ENCODE measurements around the gene REPS1.

The REPS1 gene

GRCh38 chr6:139007428-139007827, 19.4 kb upstream of the REPS1 start:
- TF ChIP-seq ZNF837 (tag by site-specific recombination; IDR thresholded peaks at IDR 0.05) (no peak), ZSCAN30 (tag by site-specific recombination; IDR thresholded peaks at IDR 0.05) (no peak), ZNF677 (tag by site-specific recombination; IDR thresholded peaks at IDR 0.05) (no peak)
- CTCF ChIA-PET = no interaction called here
- Histone ChIP-seq H3K4me1 (ENCODE audit: control insufficient read depth, insufficient read depth, low read length) (no peaks in the 10 kb centered on the region), H3K36me3 (ENCODE audit: control insufficient read depth in 2 of 2, insufficient read depth in 1 of 2, low read length in 2 of 2) (no peaks in the 10 kb centered on the region), H3K9me3 (ENCODE audit: control insufficient read depth, insufficient read depth, low read depth, low read length) (no peaks in the 10 kb centered on the region), H3K27ac (ENCODE audit: extremely low read depth, low read depth, low read length) (no peak overlapping the region), H3K4me3 (ENCODE audit: low read depth, low read length) (no peak overlapping the region)
- POLR2A ChIA-PET = no interaction called here

- CTCF ChIA-PET = interaction anchor here (1.0 kb wide), 1 partner anchor 18 kb away, joined by 4 read pairs; the partner anchor contains the start of gene REPS1
- Histone ChIP-seq H3K9me3 (ENCODE audit: control insufficient read depth, insufficient read depth, low read depth, low read length) (no peaks in the 10 kb centered on the region), H3K4me1 (ENCODE audit: control insufficient read depth, insufficient read depth, low read length) (no peaks in the 10 kb centered on the region), H3K27ac (ENCODE audit: extremely low read depth, low read depth, low read length) (no peak overlapping the region), H3K4me3 (ENCODE audit: low read depth, low read length) (no peak overlapping the region), H3K36me3 (ENCODE audit: control insufficient read depth in 2 of 2, insufficient read depth in 1 of 2, low read length in 2 of 2) (no peaks in the 10 kb centered on the region)
- POLR2A ChIA-PET = no interaction called here
- TF ChIP-seq ZNF366 (tag by site-specific recombination; conservative IDR thresholded peaks at IDR 0.05) = no peak
- TF ChIP-seq INSM2 (tag by site-specific recombination; IDR thresholded peaks at IDR 0.05) = no peak
- no peak for TF ChIP-seq ZNF184 (tag by site-specific recombination; IDR thresholded peaks at IDR 0.05)
- TF ChIP-seq ZNF280D (tag by site-specific recombination; IDR thresholded peaks at IDR 0.05) = no peak
- no peak for TF ChIP-seq ZNF133 (tag by site-specific recombination; IDR thresholded peaks at IDR 0.05)
- no peak for TF ChIP-seq ZNF157 (tag by site-specific recombination; IDR thresholded peaks at IDR 0.05)
- no peak for TF ChIP-seq ZNF658 (tag by site-specific recombination; IDR thresholded peaks at IDR 0.05)
- no peak for TF ChIP-seq ZNF221 (tag by site-specific recombination; IDR thresholded peaks at IDR 0.05; ENCODE audit: borderline replicate concordance)
- TF ChIP-seq, protein P1, sequence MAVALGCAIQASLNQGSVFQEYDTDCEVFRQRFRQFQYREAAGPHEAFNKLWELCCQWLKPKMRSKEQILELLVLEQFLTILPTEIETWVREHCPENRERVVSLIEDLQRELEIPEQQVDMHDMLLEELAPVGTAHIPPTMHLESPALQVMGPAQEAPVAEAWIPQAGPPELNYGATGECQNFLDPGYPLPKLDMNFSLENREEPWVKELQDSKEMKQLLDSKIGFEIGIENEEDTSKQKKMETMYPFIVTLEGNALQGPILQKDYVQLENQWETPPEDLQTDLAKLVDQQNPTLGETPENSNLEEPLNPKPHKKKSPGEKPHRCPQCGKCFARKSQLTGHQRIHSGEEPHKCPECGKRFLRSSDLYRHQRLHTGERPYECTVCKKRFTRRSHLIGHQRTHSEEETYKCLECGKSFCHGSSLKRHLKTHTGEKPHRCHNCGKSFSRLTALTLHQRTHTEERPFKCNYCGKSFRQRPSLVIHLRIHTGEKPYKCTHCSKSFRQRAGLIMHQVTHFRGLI (tag by site-specific recombination; IDR thresholded peaks at IDR 0.05) = no peak
- TF ChIP-seq, protein P2, sequence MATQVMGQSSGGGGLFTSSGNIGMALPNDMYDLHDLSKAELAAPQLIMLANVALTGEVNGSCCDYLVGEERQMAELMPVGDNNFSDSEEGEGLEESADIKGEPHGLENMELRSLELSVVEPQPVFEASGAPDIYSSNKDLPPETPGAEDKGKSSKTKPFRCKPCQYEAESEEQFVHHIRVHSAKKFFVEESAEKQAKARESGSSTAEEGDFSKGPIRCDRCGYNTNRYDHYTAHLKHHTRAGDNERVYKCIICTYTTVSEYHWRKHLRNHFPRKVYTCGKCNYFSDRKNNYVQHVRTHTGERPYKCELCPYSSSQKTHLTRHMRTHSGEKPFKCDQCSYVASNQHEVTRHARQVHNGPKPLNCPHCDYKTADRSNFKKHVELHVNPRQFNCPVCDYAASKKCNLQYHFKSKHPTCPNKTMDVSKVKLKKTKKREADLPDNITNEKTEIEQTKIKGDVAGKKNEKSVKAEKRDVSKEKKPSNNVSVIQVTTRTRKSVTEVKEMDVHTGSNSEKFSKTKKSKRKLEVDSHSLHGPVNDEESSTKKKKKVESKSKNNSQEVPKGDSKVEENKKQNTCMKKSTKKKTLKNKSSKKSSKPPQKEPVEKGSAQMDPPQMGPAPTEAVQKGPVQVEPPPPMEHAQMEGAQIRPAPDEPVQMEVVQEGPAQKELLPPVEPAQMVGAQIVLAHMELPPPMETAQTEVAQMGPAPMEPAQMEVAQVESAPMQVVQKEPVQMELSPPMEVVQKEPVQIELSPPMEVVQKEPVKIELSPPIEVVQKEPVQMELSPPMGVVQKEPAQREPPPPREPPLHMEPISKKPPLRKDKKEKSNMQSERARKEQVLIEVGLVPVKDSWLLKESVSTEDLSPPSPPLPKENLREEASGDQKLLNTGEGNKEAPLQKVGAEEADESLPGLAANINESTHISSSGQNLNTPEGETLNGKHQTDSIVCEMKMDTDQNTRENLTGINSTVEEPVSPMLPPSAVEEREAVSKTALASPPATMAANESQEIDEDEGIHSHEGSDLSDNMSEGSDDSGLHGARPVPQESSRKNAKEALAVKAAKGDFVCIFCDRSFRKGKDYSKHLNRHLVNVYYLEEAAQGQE (tag by site-specific recombination; IDR thresholded peaks at IDR 0.05) = no peak
- no peak for TF ChIP-seq GLIS2 (tag by site-specific recombination; IDR thresholded peaks at IDR 0.05)
- TF ChIP-seq, protein P3, sequence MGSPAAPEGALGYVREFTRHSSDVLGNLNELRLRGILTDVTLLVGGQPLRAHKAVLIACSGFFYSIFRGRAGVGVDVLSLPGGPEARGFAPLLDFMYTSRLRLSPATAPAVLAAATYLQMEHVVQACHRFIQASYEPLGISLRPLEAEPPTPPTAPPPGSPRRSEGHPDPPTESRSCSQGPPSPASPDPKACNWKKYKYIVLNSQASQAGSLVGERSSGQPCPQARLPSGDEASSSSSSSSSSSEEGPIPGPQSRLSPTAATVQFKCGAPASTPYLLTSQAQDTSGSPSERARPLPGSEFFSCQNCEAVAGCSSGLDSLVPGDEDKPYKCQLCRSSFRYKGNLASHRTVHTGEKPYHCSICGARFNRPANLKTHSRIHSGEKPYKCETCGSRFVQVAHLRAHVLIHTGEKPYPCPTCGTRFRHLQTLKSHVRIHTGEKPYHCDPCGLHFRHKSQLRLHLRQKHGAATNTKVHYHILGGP (tag by site-specific recombination; IDR thresholded peaks at IDR 0.05) = no peak
- no peak for TF ChIP-seq ZNF404 (tag by site-specific recombination; IDR thresholded peaks at IDR 0.05)
- no peak for TF ChIP-seq KLF17 (tag by site-specific recombination; IDR thresholded peaks at IDR 0.05)
These were observed 18.4 kb upstream of the REPS1 start for GRCh38 chr6:139006477-139006876.

Data from HEK293 (cell line).